ENCODE measurements around the gene RASGRF2. TPM values are rescaled to one million over a fixed set of nuclear protein-coding genes. Genes with fewer than 3 reads are reported as not detected.

RASGRF2 gene
- total RNA-seq, 1 donor from 2014 or later = 19.4 TPM

DNA sequence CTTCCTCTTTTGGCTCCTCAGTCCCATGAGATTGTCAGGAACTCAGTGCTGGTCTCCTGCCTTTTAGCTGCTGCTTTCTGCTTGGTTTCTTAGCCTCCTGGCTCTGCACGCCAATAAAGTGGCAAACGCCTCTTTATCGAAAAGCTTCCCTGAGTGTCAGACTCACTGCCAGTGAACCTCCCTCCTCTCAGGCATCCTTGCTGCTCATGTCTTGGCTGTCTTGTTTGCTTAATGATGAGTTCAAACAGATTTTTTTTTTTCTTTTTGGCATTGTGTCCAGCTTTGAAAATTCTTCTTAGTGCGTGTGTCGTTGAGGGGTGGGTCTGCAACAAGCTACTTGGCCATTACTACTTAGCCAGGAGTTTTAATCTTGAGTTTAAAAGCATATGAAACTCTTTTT lies 14.9 kb downstream of the RASGRF2 start:
- H3K9me3 Mint-ChIP-seq = no peaks in the 10 kb centered on the region
- no peak overlapping the region for H3K27ac Mint-ChIP-seq

DNA sequence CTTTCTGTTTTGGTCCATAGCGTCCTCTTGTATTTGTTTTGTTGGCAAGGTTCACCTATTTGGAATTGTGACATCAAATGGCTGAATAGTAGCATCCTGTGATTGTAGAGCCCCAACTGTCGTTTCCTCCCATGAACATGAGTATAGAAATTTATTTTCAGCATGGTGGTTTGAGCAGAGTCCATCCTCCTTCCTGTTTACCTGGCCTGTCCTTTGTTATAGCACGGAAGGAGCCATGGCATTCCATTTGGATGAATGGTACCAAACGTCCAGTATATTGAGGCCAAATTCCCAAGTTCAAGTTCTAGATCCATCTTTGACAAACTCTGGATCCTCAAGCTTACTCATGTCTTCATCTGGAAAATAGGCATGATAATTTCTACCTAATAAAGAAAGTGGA lies 16.8 kb downstream of the RASGRF2 start:
- Mint-ChIP-seq H3K9me3 (no peaks in the 10 kb centered on the region), H3K27ac (no peak overlapping the region), H3K4me3 (ENCODE audit: low read depth) (no peak overlapping the region), H3K4me1 (ENCODE audit: low read depth) (peaks cover 9% of the 10 kb centered on the region), H3K27me3 (ENCODE audit: low read depth) (no peaks in the 10 kb centered on the region), H3K36me3 (ENCODE audit: low read depth) (peaks cover 4% of the 10 kb centered on the region)
- intact Hi-C loops (cut with micrococcal nuclease) = no loop called here
- DNase-seq (ENCODE audit: low spot score) = no peak

More for the DNA sequence above, 14.9 kb downstream of the RASGRF2 start:
- DNase-seq (ENCODE audit: low spot score) = no peak
- Mint-ChIP-seq H3K36me3 (ENCODE audit: low read depth) (peaks cover 4% of the 10 kb centered on the region), H3K4me3 (ENCODE audit: low read depth) (no peak overlapping the region), H3K27me3 (ENCODE audit: low read depth) (no peaks in the 10 kb centered on the region), H3K4me1 (ENCODE audit: low read depth) (peaks cover 8% of the 10 kb centered on the region)
- intact Hi-C loops (cut with micrococcal nuclease) = no loop called here

DNA sequence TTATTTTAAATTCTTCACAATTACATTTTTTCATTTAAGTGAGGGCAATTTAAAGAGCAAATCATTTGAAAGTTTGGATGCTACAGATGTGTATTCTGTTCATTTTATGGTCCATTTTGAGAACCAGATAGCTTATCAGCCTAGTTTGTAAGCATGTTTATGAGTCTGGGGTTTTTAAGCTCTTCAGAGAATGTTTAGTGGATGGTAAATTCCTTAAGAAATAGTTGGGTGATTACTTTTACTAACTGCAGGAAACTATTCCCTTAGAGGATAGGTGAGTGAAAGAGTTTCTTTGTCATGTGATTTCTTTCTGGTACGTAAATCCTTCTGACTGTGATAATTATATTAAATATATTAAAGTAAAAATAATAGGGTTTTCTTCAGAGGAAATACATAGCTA lies 17.6 kb downstream of the RASGRF2 start:
- Mint-ChIP-seq H3K4me1 (ENCODE audit: low read depth) (peaks cover 13% of the 10 kb centered on the region), H3K4me3 (ENCODE audit: low read depth) (no peak overlapping the region), H3K9me3 (no peaks in the 10 kb centered on the region), H3K27ac (no peak overlapping the region), H3K27me3 (ENCODE audit: low read depth) (no peaks in the 10 kb centered on the region), H3K36me3 (ENCODE audit: low read depth) (peaks cover 4% of the 10 kb centered on the region)
- intact Hi-C loops (cut with micrococcal nuclease) = no loop called here
- no peak for DNase-seq (ENCODE audit: low spot score)

DNA sequence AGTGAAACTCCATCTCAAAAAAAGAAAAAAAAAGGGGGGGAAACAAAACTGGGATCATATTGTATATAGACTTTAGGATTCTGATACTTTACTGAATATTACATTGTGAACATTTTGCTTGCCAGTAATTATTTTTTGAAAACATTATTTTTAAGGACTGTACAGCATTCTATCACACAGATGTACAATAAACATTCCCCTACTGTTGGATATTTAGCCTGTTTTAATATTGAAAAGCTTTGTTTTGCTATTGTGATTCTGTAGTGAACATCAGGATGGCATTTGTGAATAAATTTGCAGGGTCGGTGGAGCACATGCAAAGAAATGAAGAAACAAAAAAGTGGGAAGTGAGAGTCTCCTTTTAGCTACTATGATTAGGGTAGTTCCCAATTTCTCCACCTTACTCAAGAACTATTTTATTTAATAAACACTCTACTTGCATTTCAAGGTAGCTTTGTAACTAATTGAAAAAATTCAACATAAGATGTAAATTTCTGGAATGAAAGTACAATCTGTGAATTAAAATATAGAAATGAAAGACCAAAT lies 18.7 kb downstream of the RASGRF2 start:
- intact Hi-C loops (cut with micrococcal nuclease) = no loop called here
- H3K4me1 Mint-ChIP-seq (ENCODE audit: low read depth) = peaks cover 7% of the 10 kb centered on the region
- no peak overlapping the region for H3K27ac Mint-ChIP-seq
- H3K36me3 Mint-ChIP-seq (ENCODE audit: low read depth) = peaks cover 4% of the 10 kb centered on the region
- H3K4me3 Mint-ChIP-seq (ENCODE audit: low read depth) = no peak overlapping the region
- no peaks in the 10 kb centered on the region for H3K27me3 Mint-ChIP-seq (ENCODE audit: low read depth)
- no peak for DNase-seq (ENCODE audit: low spot score)
- H3K9me3 Mint-ChIP-seq = no peaks in the 10 kb centered on the region

DNA sequence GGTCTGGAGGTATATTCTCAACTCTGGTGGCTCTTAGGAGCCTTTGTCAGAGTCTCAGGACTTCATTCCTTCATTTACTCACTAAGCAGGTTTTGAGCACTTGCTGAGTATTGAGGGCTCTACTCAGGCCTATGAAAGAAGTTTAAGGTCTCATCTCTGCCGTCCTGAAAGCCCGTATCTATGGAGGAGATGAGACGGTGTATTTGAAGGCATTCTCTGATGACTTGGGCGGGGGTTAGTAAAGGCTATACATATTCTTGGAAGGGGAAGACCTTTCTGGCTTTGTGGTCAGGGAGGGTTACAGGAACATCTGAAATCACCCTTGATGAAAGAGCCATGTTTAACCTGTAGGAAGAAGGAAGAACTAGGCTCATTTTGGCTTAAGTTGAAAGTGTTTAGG lies 21.9 kb downstream of the RASGRF2 start:
- Mint-ChIP-seq H3K4me1 (ENCODE audit: low read depth) (peaks cover 23% of the 10 kb centered on the region), H3K36me3 (ENCODE audit: low read depth) (peaks cover 4% of the 10 kb centered on the region), H3K4me3 (ENCODE audit: low read depth) (no peak overlapping the region), H3K27ac (no peak overlapping the region), H3K9me3 (no peaks in the 10 kb centered on the region), H3K27me3 (ENCODE audit: low read depth) (no peaks in the 10 kb centered on the region)
- intact Hi-C loops (cut with micrococcal nuclease) = no loop called here
- DNase-seq (ENCODE audit: low spot score) = no peak

DNA sequence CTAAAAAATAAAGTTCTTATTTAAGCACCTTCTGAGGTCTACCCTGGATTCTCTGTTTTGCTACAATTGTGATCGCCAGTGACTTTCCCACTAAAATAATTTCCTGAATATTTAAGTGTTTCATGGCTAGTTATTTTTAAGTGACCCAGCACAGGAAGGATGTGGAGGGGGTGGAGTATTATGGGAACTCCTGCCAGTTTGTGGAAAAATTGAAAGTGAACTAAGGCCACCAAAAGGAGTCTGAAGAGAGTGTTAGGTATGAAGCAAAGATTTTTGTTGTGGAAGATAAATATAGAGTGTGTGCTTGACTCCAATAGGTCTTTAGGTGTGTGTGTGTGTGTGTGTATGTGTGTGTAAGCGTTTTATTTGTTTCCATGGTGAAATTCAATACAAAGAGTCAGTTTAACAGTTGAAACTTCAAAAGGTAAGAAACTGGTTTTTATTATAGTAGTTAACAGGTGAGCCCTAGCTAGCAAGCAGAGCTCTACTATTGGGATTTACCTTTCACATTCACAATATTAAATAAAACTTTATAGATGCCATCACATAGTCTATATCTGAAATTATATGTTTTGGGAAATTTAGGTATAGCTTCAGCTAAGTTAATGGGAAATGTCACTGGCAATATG lies 25.6 kb downstream of the RASGRF2 start:
- H3K9me3 Mint-ChIP-seq = no peaks in the 10 kb centered on the region
- H3K4me1 Mint-ChIP-seq (ENCODE audit: low read depth) = peaks cover 31% of the 10 kb centered on the region
- intact Hi-C loops (cut with micrococcal nuclease) = no loop called here

DNA sequence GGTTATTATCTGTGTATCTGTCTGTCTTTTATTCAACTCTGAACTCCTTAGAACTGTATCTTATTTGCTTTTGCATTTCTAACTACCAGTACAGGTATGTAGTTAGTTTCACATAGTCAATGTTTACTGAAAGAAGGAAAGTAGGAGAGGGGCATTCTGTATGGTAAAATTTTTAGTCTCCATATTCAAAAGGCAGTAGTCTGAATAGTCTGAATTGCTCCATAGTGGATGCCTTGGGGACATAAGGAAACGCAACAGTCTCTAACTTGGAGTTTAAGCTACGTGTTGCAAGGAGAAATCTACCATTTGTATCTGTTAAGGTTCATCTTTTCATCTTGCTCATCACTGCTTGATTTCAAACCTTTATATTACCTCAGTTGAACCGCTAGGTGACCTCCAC lies 26.2 kb downstream of the RASGRF2 start:
- peaks cover 31% of the 10 kb centered on the region for H3K4me1 Mint-ChIP-seq (ENCODE audit: low read depth)

More for the DNA sequence above, 25.6 kb downstream of the RASGRF2 start:
- DNase-seq (ENCODE audit: low spot score) = no peak
- no peaks in the 10 kb centered on the region for H3K27me3 Mint-ChIP-seq (ENCODE audit: low read depth)
- no peaks in the 10 kb centered on the region for H3K36me3 Mint-ChIP-seq (ENCODE audit: low read depth)
- no peak overlapping the region for H3K27ac Mint-ChIP-seq
- no peak overlapping the region for H3K4me3 Mint-ChIP-seq (ENCODE audit: low read depth)

DNA sequence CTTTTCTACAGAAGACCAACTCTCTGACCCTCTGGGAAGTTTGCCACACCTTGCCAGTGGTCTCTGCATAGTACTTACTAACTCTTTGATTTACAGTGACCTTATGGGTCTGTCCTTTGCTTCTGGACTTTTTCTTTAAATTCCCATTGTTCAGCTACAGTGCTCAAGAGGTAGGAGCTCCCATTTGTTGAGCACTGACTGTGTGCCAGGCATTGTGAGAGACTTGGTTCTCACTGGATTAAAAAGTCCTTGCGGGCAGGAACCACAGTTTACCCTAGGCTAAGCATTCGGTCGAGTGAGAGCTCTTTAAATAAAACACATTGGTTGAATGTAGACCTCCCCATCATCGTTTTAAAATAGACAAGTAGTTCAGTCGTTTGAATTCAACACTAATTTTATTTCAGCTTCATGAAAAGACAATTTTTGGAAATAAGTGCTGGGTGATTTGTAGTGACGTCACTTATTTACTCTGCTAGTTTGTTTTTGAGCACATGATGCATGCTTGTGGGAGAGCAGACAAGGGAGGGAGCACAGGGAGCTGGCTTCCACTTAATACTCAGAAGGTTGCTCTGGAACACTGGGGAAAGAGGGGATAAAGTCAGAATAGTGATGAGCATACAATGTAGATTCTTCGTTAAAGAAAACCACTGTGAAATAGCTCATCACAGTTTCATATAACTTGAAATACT lies 27.1 kb downstream of the RASGRF2 start:
- Mint-ChIP-seq H3K27me3 (ENCODE audit: low read depth) (no peaks in the 10 kb centered on the region), H3K27ac (no peak overlapping the region), H3K4me1 (ENCODE audit: low read depth) (peaks cover 29% of the 10 kb centered on the region), H3K36me3 (ENCODE audit: low read depth) (no peaks in the 10 kb centered on the region), H3K4me3 (ENCODE audit: low read depth) (no peak overlapping the region), H3K9me3 (no peaks in the 10 kb centered on the region)
- no peak for DNase-seq (ENCODE audit: low spot score)
- intact Hi-C loops (cut with micrococcal nuclease) = no loop called here

More for the DNA sequence above, 26.2 kb downstream of the RASGRF2 start:
- no peak overlapping the region for H3K4me3 Mint-ChIP-seq (ENCODE audit: low read depth)
- H3K9me3 Mint-ChIP-seq = no peaks in the 10 kb centered on the region
- DNase-seq (ENCODE audit: low spot score) = no peak
- H3K27me3 Mint-ChIP-seq (ENCODE audit: low read depth) = no peaks in the 10 kb centered on the region
- H3K36me3 Mint-ChIP-seq (ENCODE audit: low read depth) = no peaks in the 10 kb centered on the region
- intact Hi-C loops (cut with micrococcal nuclease) = no loop called here
- H3K27ac Mint-ChIP-seq = no peak overlapping the region

DNA sequence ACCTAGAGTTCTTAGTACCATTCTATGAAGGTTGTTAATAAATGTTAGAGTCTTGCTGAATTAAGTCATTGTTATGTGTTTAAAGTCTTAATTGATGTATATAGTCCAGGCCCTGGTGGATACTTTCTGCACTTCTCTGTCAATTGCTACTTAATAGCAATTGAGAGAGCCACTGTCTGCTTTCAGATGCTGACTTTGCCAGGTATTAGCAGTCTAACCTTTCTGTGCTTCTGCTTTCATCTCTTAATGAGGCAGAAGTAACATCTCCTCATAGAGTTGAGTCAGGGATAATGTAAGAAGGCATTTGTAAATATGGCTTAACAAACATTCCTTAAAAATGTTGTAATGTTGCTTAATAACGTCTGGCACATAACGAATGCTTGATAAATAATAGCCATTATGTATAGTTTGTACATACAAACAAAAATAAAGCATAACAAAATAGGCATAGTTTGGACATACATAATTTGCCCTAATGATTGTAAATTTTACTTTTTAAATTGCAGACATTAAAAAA lies 28.3 kb downstream of the RASGRF2 start:
- Mint-ChIP-seq H3K9me3 (no peaks in the 10 kb centered on the region), H3K36me3 (ENCODE audit: low read depth) (no peaks in the 10 kb centered on the region), H3K4me1 (ENCODE audit: low read depth) (peaks cover 33% of the 10 kb centered on the region), H3K27ac (no peak overlapping the region), H3K4me3 (ENCODE audit: low read depth) (no peak overlapping the region), H3K27me3 (ENCODE audit: low read depth) (no peaks in the 10 kb centered on the region)
- no peak for DNase-seq (ENCODE audit: low spot score)
- intact Hi-C loops (cut with micrococcal nuclease) = no loop called here

DNA sequence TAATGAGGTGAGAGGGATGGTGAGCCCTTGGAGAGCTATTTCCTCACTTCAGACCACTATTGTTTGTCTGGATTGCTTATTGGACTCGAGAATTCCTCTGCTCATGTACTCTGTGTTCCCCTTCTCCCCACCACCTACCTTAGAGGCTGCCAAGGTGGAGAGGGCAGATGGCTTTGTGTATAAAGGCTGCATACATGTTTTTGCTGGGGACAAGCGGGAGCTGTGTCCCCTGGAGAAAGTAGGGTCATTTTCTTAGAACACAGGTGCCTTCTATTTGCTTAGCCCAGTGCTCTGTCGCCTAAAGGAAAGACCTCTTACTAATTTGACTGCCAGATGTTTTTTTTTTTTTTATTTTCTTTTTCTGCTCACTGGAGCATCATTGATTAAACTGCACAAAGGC lies 29.7 kb downstream of the RASGRF2 start:
- Mint-ChIP-seq H3K27me3 (ENCODE audit: low read depth) (no peaks in the 10 kb centered on the region), H3K9me3 (no peaks in the 10 kb centered on the region), H3K27ac (no peak overlapping the region), H3K36me3 (ENCODE audit: low read depth) (no peaks in the 10 kb centered on the region), H3K4me3 (ENCODE audit: low read depth) (no peak overlapping the region), H3K4me1 (ENCODE audit: low read depth) (peaks cover 37% of the 10 kb centered on the region)
- no peak for DNase-seq (ENCODE audit: low spot score)
- intact Hi-C loops (cut with micrococcal nuclease) = no loop called here

DNA sequence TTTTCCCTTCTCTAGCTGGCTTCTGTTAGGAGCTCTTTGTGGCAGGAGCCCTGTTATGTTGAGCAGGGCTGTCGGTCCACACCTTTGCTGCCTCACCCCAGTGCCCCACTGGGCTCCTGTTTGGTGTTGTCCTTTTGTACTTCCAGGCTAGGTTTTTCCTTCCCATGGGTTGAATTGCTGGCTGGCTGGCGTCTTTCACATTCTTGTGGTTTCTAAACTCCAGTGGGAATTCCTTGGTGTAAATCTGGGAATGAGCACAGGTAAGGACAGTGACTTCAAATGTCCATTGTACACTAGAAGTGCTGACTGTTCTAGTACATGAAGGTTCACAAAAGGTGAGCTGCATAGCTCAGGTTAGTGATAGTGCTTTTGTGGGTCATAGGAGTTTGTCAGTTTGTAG lies 30.4 kb downstream of the RASGRF2 start:
- intact Hi-C loops (cut with micrococcal nuclease) = no loop called here
- DNase-seq (ENCODE audit: low spot score) = no peak
- Mint-ChIP-seq H3K4me1 (ENCODE audit: low read depth) (peaks cover 34% of the 10 kb centered on the region), H3K4me3 (ENCODE audit: low read depth) (no peak overlapping the region), H3K27me3 (ENCODE audit: low read depth) (no peaks in the 10 kb centered on the region), H3K36me3 (ENCODE audit: low read depth) (no peaks in the 10 kb centered on the region), H3K27ac (no peak overlapping the region), H3K9me3 (no peaks in the 10 kb centered on the region)

DNA sequence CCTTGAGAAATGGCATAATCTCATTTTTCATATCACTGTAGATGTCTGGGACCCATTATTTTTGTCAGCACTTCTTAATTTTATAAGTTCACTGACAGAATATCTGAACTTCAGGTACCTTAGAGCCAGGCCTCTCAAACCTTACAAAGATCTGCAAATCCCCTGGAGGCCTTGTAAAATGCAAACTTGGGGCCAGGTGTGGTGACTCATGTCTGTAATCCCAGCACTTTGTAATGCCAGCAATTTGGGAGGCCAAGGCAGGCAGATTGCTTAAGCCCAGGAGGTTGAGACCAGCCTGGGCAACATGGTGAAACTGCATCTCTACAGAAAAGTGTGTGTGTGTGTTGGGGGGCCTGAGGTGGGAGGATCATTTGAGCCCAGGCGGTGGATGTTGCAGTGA lies 30.8 kb downstream of the RASGRF2 start:
- Mint-ChIP-seq H3K9me3 (no peaks in the 10 kb centered on the region), H3K36me3 (ENCODE audit: low read depth) (no peaks in the 10 kb centered on the region), H3K4me3 (ENCODE audit: low read depth) (no peak overlapping the region), H3K27ac (no peak overlapping the region), H3K4me1 (ENCODE audit: low read depth) (peaks cover 35% of the 10 kb centered on the region), H3K27me3 (ENCODE audit: low read depth) (no peaks in the 10 kb centered on the region)
- DNase-seq (ENCODE audit: low spot score) = no peak
- intact Hi-C loops (cut with micrococcal nuclease) = no loop called here

DNA sequence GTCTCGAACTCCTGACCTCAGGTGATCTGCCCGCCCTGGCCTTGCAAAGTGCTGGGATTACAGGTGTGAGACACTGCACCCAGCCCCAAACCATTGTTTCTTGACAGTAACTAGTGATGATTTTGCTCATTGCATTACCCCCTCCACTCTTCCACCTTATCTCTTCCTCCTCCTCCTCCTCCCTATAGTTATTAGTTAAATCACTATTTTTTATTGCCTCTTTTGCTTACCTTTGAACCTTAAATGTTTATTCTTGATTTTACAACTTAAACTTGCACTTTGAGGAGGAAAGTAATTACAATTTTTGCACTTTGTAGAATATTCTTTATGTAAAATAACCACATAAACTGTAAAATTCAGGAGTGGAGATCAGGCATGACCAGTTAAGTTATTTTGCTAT lies 35.7 kb downstream of the RASGRF2 start:
- intact Hi-C loops (cut with micrococcal nuclease) = no loop called here
- H3K36me3 Mint-ChIP-seq (ENCODE audit: low read depth) = peaks cover 5% of the 10 kb centered on the region

More for the DNA sequence above, 35.7 kb downstream of the RASGRF2 start:
- Mint-ChIP-seq H3K4me1 (ENCODE audit: low read depth) (peaks cover 34% of the 10 kb centered on the region), H3K27me3 (ENCODE audit: low read depth) (no peaks in the 10 kb centered on the region), H3K4me3 (ENCODE audit: low read depth) (no peak overlapping the region), H3K9me3 (no peaks in the 10 kb centered on the region), H3K27ac (no peak overlapping the region)
- no peak for DNase-seq (ENCODE audit: low spot score)

All from activated T-helper 2 cell treated with anti-CD3 and anti-CD28 coated beads, Interferon-gamma antibody, Interleukin-2, Interleukin-4, amounts not matched to agents 10 μg/mL and 5 μg/mL and 100 μg/mL, durations not matched to agents 14 hours and 24 hours and 36 hours (primary cell).